GM12878 (cell line): Measurements from ENCODE around the gene SMIM32. TPM values are rescaled to one million over a fixed set of nuclear protein-coding genes. Genes with fewer than 3 reads are reported as not detected.

ENCODE experiments used
- ATAC-seq: fragments of 200-7000 bp; cut with Tn5 transposase; 3 replicates; pipeline ENCODE4 v1.9.1; 2020; ENCODE audit warnings: mild to moderate bottlenecking, moderate library complexity
- BruUV-seq: library from RNA; stranded (reverse); fragments of 400-500 nt; replicated peaks from 2 replicates; lab custom pipeline; 2021; lab: Mats Ljungman, UMichigan
- CTCF ChIA-PET: fragments of 300-600 bp; sonication (Branson Sonifier 250); formaldehyde crosslinking; extraction: SDS; loops from one replicate; lab custom pipeline; 2021; ENCODE audit warnings: inconsistent platforms; lab: Yijun Ruan, JAX
- POLR2A ChIA-PET: fragments of 350-600 bp; formaldehyde crosslinking; extraction: SDS; loops from one replicate; lab custom pipeline; 2021; ENCODE audit warnings: inconsistent platforms; lab: Charles Lee
- RAD21 ChIA-PET: fragments of 300-600 bp; sonication (Branson Sonifier 250); formaldehyde crosslinking; loops from one replicate; lab custom pipeline; 2023; ENCODE audit warnings: antibody characterized with exemption; ENCODE audit not compliant: unreplicated experiment; lab: Charles Lee
- SMC1A ChIA-PET: fragments of 300-600 bp; sonication (Branson Sonifier 250); formaldehyde crosslinking; loops from one replicate; lab custom pipeline; 2023; ENCODE audit not compliant: unreplicated experiment, uncharacterized antibody; lab: Charles Lee
- DNase-seq: peaks from one replicate; pipeline ENCODE4 v3.0.0-alpha.2; 2011; ENCODE audit warnings: low read depth, low spot score
- FAIRE-seq: peaks from 3 replicates; lab custom pipeline; 2011; peaks lifted over from hg19 to GRCh38; lab: Jason Lieb, UNC
- H2AFZ ChIP-seq: 2 replicates; pipeline ENCODE4 v1.6.0; 2011; ENCODE audit warnings: low read depth, low read length, control low read depth; ENCODE audit not compliant: control insufficient read depth
- H3K27ac ChIP-seq: 2 replicates; pipeline ENCODE4 v1.5.1; 2011; ENCODE audit warnings: control low read depth; ENCODE audit not compliant: control insufficient read depth, insufficient read depth
- H3K27me3 ChIP-seq, 2 experiments: replicated peaks in 1 of 2; 2 replicates each; pipeline versions ENCODE4 v1.6.0 to v1.6.1; 2011; ENCODE audit warnings: low read length in 1 of 2; ENCODE audit not compliant: control insufficient read depth in 2 of 2, insufficient read depth in 2 of 2
- H3K36me3 ChIP-seq, 2 experiments: 2 replicates each; pipeline ENCODE4 v1.5.1; 2011; ENCODE audit warnings: low read length in 1 of 2; ENCODE audit not compliant: control insufficient read depth in 2 of 2, insufficient read depth in 2 of 2
- H3K4me1 ChIP-seq: 2 replicates; pipeline ENCODE4 v1.6.1; 2011; ENCODE audit warnings: mild to moderate bottlenecking, low read length, moderate library complexity, mixed read lengths; ENCODE audit not compliant: control insufficient read depth, insufficient read depth
- H3K4me2 ChIP-seq: 2 replicates; pipeline ENCODE4 v1.6.0; 2011; ENCODE audit warnings: control low read depth; ENCODE audit not compliant: control insufficient read depth, insufficient read depth
- H3K4me3 ChIP-seq: fragments of 200-600 bp; sonication (generic); 2 replicates; pipeline ENCODE4 v1.5.1; 2016
- H3K79me2 ChIP-seq: 2 replicates; pipeline ENCODE4 v1.6.0; 2011; ENCODE audit warnings: low read length; ENCODE audit not compliant: control insufficient read depth, insufficient read depth
- H3K9ac ChIP-seq: 2 replicates; pipeline ENCODE4 v1.8.0; 2011; ENCODE audit warnings: low read length, control low read depth, mixed read lengths; ENCODE audit not compliant: control insufficient read depth, insufficient read depth
- H3K9me3 ChIP-seq: replicated peaks from 3 replicates; pipeline ENCODE4 v1.5.1; 2011; ENCODE audit warnings: mild to moderate bottlenecking, low read length; ENCODE audit not compliant: control insufficient read depth, insufficient read depth
- H4K20me1 ChIP-seq: 2 replicates; pipeline ENCODE4 v1.6.0; 2011; ENCODE audit not compliant: control insufficient read depth, insufficient read depth
- BMI1 ChIP-seq: fragments of 450-650 bp; IDR thresholded peaks from 2 replicates; pipeline ENCODE4 v1.6.1; 2016; ENCODE audit warnings: mild to moderate bottlenecking, moderate library complexity, borderline replicate concordance
- IKZF1 ChIP-seq: fragments of 450-650 bp; conservative IDR thresholded peaks from 2 replicates; pipeline ENCODE4 v1.6.1; 2017; ENCODE audit warnings: antibody characterized with exemption, mild to moderate bottlenecking
- JUND ChIP-seq: IDR thresholded peaks from 2 replicates; pipeline ENCODE4 v1.6.1; 2012; ENCODE audit warnings: low read depth, mild to moderate bottlenecking, low read length, improper control_type of control experiment, moderate library complexity
- MLLT1 ChIP-seq: fragments of 450-650 bp; IDR thresholded peaks from 2 replicates; pipeline ENCODE4 v1.6.1; 2016; ENCODE audit warnings: mild to moderate bottlenecking
- PML ChIP-seq: IDR thresholded peaks from 2 replicates; pipeline ENCODE4 v1.6.1; 2012; ENCODE audit warnings: low read length, inconsistent platforms
- ZNF384 ChIP-seq: IDR thresholded peaks from 2 replicates; pipeline ENCODE4 v1.6.1; 2012; ENCODE audit warnings: low read depth, mild to moderate bottlenecking, low read length, improper control_type of control experiment, borderline replicate concordance
- ZNF687 ChIP-seq: fragments of 450-650 bp; IDR thresholded peaks from 2 replicates; pipeline ENCODE4 v1.6.1; 2017; ENCODE audit warnings: mild to moderate bottlenecking, moderate library complexity
- ZSCAN29 ChIP-seq: fragments of 450-650 bp; IDR thresholded peaks from 2 replicates; pipeline ENCODE4 v1.6.1; 2017; ENCODE audit warnings: mild to moderate bottlenecking, moderate library complexity
- ZZZ3 ChIP-seq: IDR thresholded peaks from 2 replicates; pipeline ENCODE4 v1.6.1; 2011; ENCODE audit warnings: low read depth; ENCODE audit not compliant: control insufficient read depth, insufficient read length
- WGBS: methylation state at CpG from one replicate; pipeline ENCODE4 v1.1.6; 2016; ENCODE audit warnings: low lambda C conversion rate; ENCODE audit not compliant: insufficient replicate concordance, insufficient coverage; ENCODE audit errors: missing lambda C conversion rate; 5-methylcytosine and 5-hydroxymethylcytosine counted together
- in situ Hi-C: fragments of 300-500 bp; cut with MboI; formaldehyde crosslinking; loops from 9 replicates; pipeline ENCODE4 v1.14.3; 2018; ENCODE audit warnings: mixed read lengths
- intact Hi-C: fragments of 100-400 bp; cut with micrococcal nuclease; formaldehyde crosslinking; loops from one replicate; pipeline ENCODE4 v1.14.2; 2022; ENCODE audit not compliant: unreplicated experiment
- polyA plus RNA-seq, 11 experiments: library from polyadenylated mRNA; depleted of rRNA in 4 of 11; unstranded in 6 of 11; stranded (reverse) in 5 of 11; fragments of >200 nt; fragmentation: Nextera tagmentation in 4 of 11; fragmentation: Illumina TruSeq in 1 of 11; extraction: Ambion mirVana in 4 of 11; extraction: Trizol in 1 of 11; gene quantifications; 1 replicate in 1 of 11; 2 replicates in 10 of 11; pipeline versions ENCODE4 v1.2.1 to v1.2.3, GENCODE V29; 2011 to 2016; ENCODE audit warnings: inconsistent platforms in 2 of 11, missing spikeins in 2 of 11, low read depth in 1 of 11
- total RNA-seq, 4 experiments: library from RNA; depleted of rRNA in 3 of 4; stranded (reverse); fragments of >200 nt in 3 of 4; fragmentation: Illumina TruSeq in 1 of 4; extraction: Trizol in 1 of 4; gene quantifications; 2 replicates each; pipeline versions ENCODE4 v1.2.1 to v1.2.3, GENCODE V29; 2013 to 2021

Gene SMIM32
- total and polyA plus RNA-seq, 10 of the 15 experiments (the other 5 are each of a cell fraction or from before 2014, with no cell fraction given), result not detected

GRCh38 chr5:136236479-136237083 lies 43.6 kb upstream of the SMIM32 start:
- ChIA-PET POLR2A (no interaction called here), RAD21 (no interaction called here), CTCF (no interaction called here), SMC1A (no interaction called here)
- in situ Hi-C loops, result no loop called here
- no peaks in the 10 kb centered on the region for H4K20me1 ChIP-seq
- 16% methylated on average over 5 of the region's 5 CpGs for WGBS
- DNase-seq, result no peak
- intact Hi-C loops, result no loop called here
- H3K79me2 ChIP-seq, result no peaks in the 10 kb centered on the region
- no peaks in the 10 kb centered on the region; the same call in 1 of the 2 replicates for H3K4me1 ChIP-seq
- H3K9me3 ChIP-seq, result no peaks in the 10 kb centered on the region
- no TSS peak for BruUV-seq
- H3K9ac ChIP-seq, result no peak overlapping the region
- H3K4me2 ChIP-seq, result no peak overlapping the region
- H3K27ac ChIP-seq, result no peak overlapping the region
- no peaks in the 10 kb centered on the region for H3K27me3 ChIP-seq
- no peak overlapping the region for H2AFZ ChIP-seq
- H3K4me3 ChIP-seq, result no peak overlapping the region
- ATAC-seq, result no peak
- TF ChIP-seq JUND (no peak), BMI1 (no peak), ZNF384 (no peak), ZSCAN29 (no peak), ZZZ3 (no peak), PML (no peak), MLLT1 (no peak), ZNF687 (no peak), IKZF1 (no peak)
- H3K36me3 ChIP-seq, result no peaks in the 10 kb centered on the region
- no peak for FAIRE-seq
